HUES6 (cell line): Measurements from ENCODE around the gene TCF7L1.

Source experiments
- H3K27ac ChIP-seq: 2 replicates; pipeline ENCODE4 v1.7.0; 2013; ENCODE audit warnings: low read depth, mild to moderate bottlenecking, low read length, inconsistent platforms
- H3K27me3 ChIP-seq: 2 replicates; pipeline ENCODE4 v1.6.1; 2013; ENCODE audit warnings: low read length; ENCODE audit not compliant: control insufficient read depth, insufficient read depth
- H3K36me3 ChIP-seq: 2 replicates; pipeline ENCODE4 v1.6.1; 2013; ENCODE audit warnings: low read length; ENCODE audit not compliant: control insufficient read depth, insufficient read depth
- H3K4me1 ChIP-seq: 2 replicates; pipeline ENCODE4 v1.6.1; 2013; ENCODE audit warnings: low read length; ENCODE audit not compliant: control insufficient read depth, insufficient read depth
- H3K4me3 ChIP-seq: 2 replicates; pipeline ENCODE4 v1.5.1; 2013; ENCODE audit warnings: low read depth, low read length
- H3K9ac ChIP-seq: one replicate; pipeline ENCODE4 v1.6.1; 2013; ENCODE audit warnings: mild to moderate bottlenecking, low read length
- H3K9me3 ChIP-seq: 2 replicates; pipeline ENCODE4 v1.6.1; 2013; ENCODE audit warnings: low read depth, low read length; ENCODE audit not compliant: control insufficient read depth, insufficient read depth

Gene TCF7L1

DNA sequence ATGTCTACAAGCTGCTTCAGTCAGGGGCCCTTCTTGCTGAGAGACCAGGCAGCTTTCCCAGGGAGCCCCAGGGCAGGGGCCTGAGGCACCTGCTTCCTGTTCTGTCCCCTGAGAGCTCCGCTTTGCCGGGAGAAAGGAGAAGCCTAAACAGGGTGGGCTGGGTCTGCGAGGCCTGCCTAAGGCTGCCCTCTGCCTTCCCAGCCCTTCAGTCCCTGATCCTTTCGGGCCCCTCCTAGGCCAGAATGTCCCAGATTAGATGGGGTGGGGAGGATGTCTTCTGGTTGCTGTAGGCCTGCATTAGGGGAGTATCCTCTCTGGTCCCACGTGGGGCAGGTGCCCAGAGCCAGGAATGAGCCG is 122.2 kb downstream of the TCF7L1 start:
- Histone ChIP-seq H3K4me1 (peaks cover 96% of the 10 kb centered on the region), H3K27ac (peak overlapping the region; percentile 85), H3K4me3 (peak overlapping the region; percentile 43), H3K9ac (peak overlapping the region; percentile 67), H3K9me3 (no peaks in the 10 kb centered on the region), H3K27me3 (peaks cover 14% of the 10 kb centered on the region; the same call in 1 of the 2 replicates), H3K36me3 (no peaks in the 10 kb centered on the region; the same call in 1 of the 2 replicates)

- Histone ChIP-seq H3K4me1 (peaks cover 91% of the 10 kb centered on the region), H3K9me3 (no peaks in the 10 kb centered on the region), H3K27me3 (peaks cover 14% of the 10 kb centered on the region; the same call in 1 of the 2 replicates), H3K4me3 (peak overlapping the region; percentile 43), H3K36me3 (no peaks in the 10 kb centered on the region; the same call in 1 of the 2 replicates), H3K9ac (peak overlapping the region; percentile 67), H3K27ac (peak overlapping the region; percentile 85)
Observed at GRCh38 chr2:85255813-85256594, 122.8 kb downstream of the TCF7L1 start.

- Histone ChIP-seq H3K27ac (no peak overlapping the region), H3K4me3 (no peak overlapping the region), H3K4me1 (peaks cover 77% of the 10 kb centered on the region), H3K9ac (no peak overlapping the region), H3K36me3 (peaks cover 3% of the 10 kb centered on the region; the same call in 1 of the 2 replicates), H3K9me3 (no peaks in the 10 kb centered on the region), H3K27me3 (peaks cover 8% of the 10 kb centered on the region; the same call in 1 of the 2 replicates)
Observed at GRCh38 chr2:85257359-85257969, 124.3 kb downstream of the TCF7L1 start.

- peaks cover 6% of the 10 kb centered on the region; the same call in 1 of the 2 replicates for H3K27me3 ChIP-seq
- no peak overlapping the region for H3K27ac ChIP-seq
- no peak overlapping the region for H3K9ac ChIP-seq
- H3K4me3 ChIP-seq, result no peak overlapping the region
- no peaks in the 10 kb centered on the region for H3K9me3 ChIP-seq
- peaks cover 3% of the 10 kb centered on the region; the same call in 1 of the 2 replicates for H3K36me3 ChIP-seq
- peaks cover 75% of the 10 kb centered on the region for H3K4me1 ChIP-seq
Observed at GRCh38 chr2:85257970-85258605, 124.9 kb downstream of the TCF7L1 start.

DNA sequence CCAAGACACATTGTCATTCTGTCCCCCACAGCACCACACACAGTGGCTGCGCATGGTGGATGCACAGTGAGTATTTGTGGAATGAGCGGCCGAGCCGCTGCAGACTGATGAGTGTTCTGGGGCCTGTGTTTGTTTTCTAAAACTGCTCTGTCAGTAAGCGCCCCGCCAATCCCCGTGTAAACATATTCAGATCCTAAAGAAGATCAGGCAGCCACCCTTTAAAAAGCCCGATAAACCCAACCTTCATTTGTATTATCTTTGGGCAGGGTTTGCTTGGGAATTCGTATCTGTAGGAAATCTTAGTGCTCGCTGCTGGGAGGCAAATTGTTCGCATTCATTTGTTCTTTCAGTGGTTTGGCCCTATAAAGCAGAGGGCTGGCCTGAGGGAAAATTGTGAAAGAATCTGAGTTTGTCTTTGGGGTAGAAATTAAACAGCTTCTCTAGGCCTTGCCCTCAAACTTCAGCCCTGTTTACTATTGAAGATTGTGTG is 126.0 kb downstream of the TCF7L1 start:
- Histone ChIP-seq H3K9ac (no peak overlapping the region), H3K9me3 (no peaks in the 10 kb centered on the region), H3K27me3 (no peaks in the 10 kb centered on the region; the same call in 1 of the 2 replicates), H3K36me3 (peaks cover 3% of the 10 kb centered on the region; the same call in 1 of the 2 replicates), H3K4me3 (peak overlapping the region; percentile 11; the same call in 1 of the 2 replicates), H3K27ac (no peak overlapping the region), H3K4me1 (peaks cover 74% of the 10 kb centered on the region)

DNA sequence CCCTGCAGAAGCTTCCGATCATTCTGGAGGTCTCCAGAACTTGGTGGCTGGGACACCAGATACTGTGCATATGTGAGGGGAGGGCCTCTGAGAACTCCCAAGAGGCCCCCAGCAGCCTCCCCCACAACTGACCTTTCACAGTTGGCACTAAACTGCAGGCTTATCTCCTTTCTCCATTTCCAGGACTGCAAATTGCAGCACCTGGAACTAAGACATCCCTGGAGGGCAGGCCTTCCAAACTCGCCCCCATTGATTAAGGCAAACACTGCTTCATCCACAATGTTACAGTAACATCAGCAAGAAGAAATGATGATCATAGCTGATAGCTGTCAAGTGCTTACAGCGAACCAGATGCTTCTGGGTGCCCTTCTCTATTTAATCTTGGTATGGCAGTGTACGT is 126.7 kb downstream of the TCF7L1 start:
- Histone ChIP-seq H3K27me3 (no peaks in the 10 kb centered on the region; the same call in 1 of the 2 replicates), H3K9ac (no peak overlapping the region), H3K27ac (0 out of 2 replicates have a peak overlapping the region, but pooled peaks have one; percentile 3), H3K9me3 (no peaks in the 10 kb centered on the region), H3K4me1 (peaks cover 74% of the 10 kb centered on the region), H3K4me3 (no peak overlapping the region), H3K36me3 (peaks cover 3% of the 10 kb centered on the region; the same call in 1 of the 2 replicates)

DNA sequence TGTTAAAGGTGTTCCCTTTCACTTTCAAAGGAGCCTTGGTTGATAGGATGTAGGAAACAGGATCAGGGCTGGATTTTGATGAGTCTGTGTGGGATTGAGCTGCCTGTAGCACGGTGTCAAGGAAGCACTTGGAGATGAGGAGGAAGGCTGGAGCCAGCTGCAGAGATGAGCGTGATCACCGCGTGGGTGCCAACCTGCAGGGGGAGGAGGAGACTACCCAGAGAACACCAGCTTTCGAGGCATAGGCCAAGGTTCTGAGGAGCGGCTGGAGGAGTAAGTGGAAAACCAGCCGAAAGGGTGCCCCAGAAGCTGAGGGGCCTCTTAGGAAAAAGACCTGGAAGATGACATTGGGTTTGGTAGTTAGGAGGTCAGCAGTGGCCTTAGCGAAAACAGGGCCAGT is 130.4 kb downstream of the TCF7L1 start:
- no peaks in the 10 kb centered on the region for H3K9me3 ChIP-seq
- peaks cover 50% of the 10 kb centered on the region for H3K4me1 ChIP-seq
- peaks cover 3% of the 10 kb centered on the region; the same call in 1 of the 2 replicates for H3K36me3 ChIP-seq
- H3K9ac ChIP-seq, result no peak overlapping the region
- H3K27ac ChIP-seq, result no peak overlapping the region
- H3K27me3 ChIP-seq, result no peaks in the 10 kb centered on the region; the same call in 1 of the 2 replicates
- no peak overlapping the region for H3K4me3 ChIP-seq

DNA sequence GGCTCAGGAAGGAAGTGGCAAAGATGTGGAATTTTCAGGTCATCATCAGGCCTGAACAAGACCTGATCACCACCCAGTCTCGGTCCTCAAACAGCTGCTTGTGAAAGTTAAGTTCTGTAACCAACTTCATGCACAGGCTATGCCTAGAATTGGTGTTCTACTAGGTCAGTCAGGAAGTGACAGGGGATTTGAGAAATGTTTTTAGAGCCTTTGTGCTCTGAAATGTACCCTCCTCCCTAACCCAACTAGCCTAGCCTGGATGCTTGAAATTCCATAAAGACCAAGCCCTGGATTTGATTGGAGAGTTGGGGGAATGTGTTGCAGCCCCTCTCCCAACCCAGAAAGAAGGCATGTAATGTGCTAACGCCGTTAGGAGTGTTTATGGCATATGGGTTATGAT is 131.3 kb downstream of the TCF7L1 start:
- H3K4me1 ChIP-seq, result peaks cover 41% of the 10 kb centered on the region
- no peaks in the 10 kb centered on the region for H3K9me3 ChIP-seq
- H3K9ac ChIP-seq, result no peak overlapping the region
- peaks cover 3% of the 10 kb centered on the region; the same call in 1 of the 2 replicates for H3K36me3 ChIP-seq
- H3K27me3 ChIP-seq, result no peaks in the 10 kb centered on the region; the same call in 1 of the 2 replicates
- no peak overlapping the region for H3K27ac ChIP-seq
- no peak overlapping the region for H3K4me3 ChIP-seq

DNA sequence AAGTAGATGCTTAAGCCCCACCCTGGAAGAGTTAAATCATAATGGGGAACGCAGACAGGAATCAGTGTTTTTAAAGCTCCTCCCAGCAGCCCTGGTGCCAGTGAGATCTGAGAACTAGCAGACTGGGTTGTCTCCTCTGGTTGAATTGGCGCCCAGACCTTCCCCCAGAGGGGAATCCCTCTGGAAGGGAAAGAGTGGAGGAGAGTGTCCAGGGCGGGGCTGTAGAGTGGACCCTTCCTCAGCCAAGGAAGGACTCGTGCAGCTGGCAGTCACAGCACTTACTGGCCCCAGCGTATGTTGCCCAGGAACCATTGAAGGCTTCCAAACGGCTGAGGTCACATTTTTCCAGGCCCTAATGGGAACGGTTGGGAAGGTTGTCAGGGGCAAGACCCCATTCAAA is 132.1 kb downstream of the TCF7L1 start:
- Histone ChIP-seq H3K4me1 (peaks cover 39% of the 10 kb centered on the region), H3K9ac (no peak overlapping the region), H3K36me3 (peaks cover 3% of the 10 kb centered on the region; the same call in 1 of the 2 replicates), H3K4me3 (no peak overlapping the region), H3K9me3 (no peaks in the 10 kb centered on the region), H3K27me3 (no peaks in the 10 kb centered on the region; the same call in 1 of the 2 replicates), H3K27ac (no peak overlapping the region)

- H3K4me3 ChIP-seq, result no peak overlapping the region
- no peak overlapping the region for H3K27ac ChIP-seq
- no peak overlapping the region for H3K9ac ChIP-seq
- no peaks in the 10 kb centered on the region; the same call in 1 of the 2 replicates for H3K27me3 ChIP-seq
- H3K9me3 ChIP-seq, result no peaks in the 10 kb centered on the region
- H3K36me3 ChIP-seq, result peaks cover under 1% of the 10 kb centered on the region; the same call in 1 of the 2 replicates
- H3K4me1 ChIP-seq, result peaks cover 39% of the 10 kb centered on the region
Observed at GRCh38 chr2:85266146-85267041, 133.2 kb downstream of the TCF7L1 start.
